Right lobe of liver (tissue), 4 donors: ENCODE measurements around the gene LSMEM2.

ENCODE experiments used
- CTCF ChIP-seq, 4 donors: fragments of 200-600 bp in 3 of 4; fragments of 450-650 bp in 1 of 4; IDR thresholded peaks; one replicate each; pipeline versions ENCODE4 v1.5.1 to v1.8.0; 2016 to 2022; ENCODE audit warnings: antibody characterized with exemption in 4 of 4, mild to moderate bottlenecking in 2 of 4
- POLR2A ChIP-seq: fragments of 450-650 bp; IDR thresholded peaks from one replicate; pipeline ENCODE4 v1.6.1; 2017; ENCODE audit warnings: antibody characterized with exemption, mild to moderate bottlenecking
- donor health status: DM: no; HTN: no; CAD: no.
- donor health status: DM: no; HTN: no; CAD: no.
- donor health status: DM: no; HTN: yes; CAD: no.

- no peak for TF ChIP-seq CTCF (IDR thresholded peaks at IDR 0.05)
- TF ChIP-seq POLR2A: no peak
Measured at GRCh38 chr3:50230104-50230793, 48.6 kb upstream of the LSMEM2 start.
